IMR-90 (cell line): ENCODE data around the gene APIP. TPM values are rescaled to one million over a fixed set of nuclear protein-coding genes. Genes with fewer than 3 reads are reported as not detected.

Source experiments
- ATAC-seq: fragments of 200-7000 bp; cut with Tn5 transposase; 2 replicates; pipeline ENCODE4 v1.9.1; 2020; ENCODE audit warnings: low read depth, mild to moderate bottlenecking, moderate library complexity
- BruUV-seq: library from RNA; stranded (reverse); fragments of 400-500 nt; replicated peaks from 2 replicates; lab custom pipeline; 2021; lab: Mats Ljungman, UMichigan
- CTCF ChIA-PET: fragments of 300-600 bp; formaldehyde crosslinking; extraction: SDS; loops from one replicate; lab custom pipeline; 2021; ENCODE audit warnings: antibody characterized with exemption; lab: Yijun Ruan, JAX
- POLR2A ChIA-PET: fragments of 300-600 bp; sonication (Branson Sonifier 250); formaldehyde crosslinking; loops from one replicate; lab custom pipeline; 2022; ENCODE audit warnings: antibody characterized with exemption; ENCODE audit not compliant: unreplicated experiment; lab: Charles Lee
- DNase-seq: peaks from one replicate; pipeline ENCODE4 v3.0.0; 2013
- H2AFZ ChIP-seq: replicated peaks from 2 replicates; pipeline ENCODE3; 2013; ENCODE audit warnings: low read length, mild to moderate bottlenecking; ENCODE audit not compliant: poor library complexity
- H2AK5ac ChIP-seq: 2 replicates; pipeline ENCODE4 v1.6.1; 2013; ENCODE audit warnings: low read depth, low read length, inconsistent platforms
- H2AK9ac ChIP-seq: replicated peaks from 2 replicates; pipeline ENCODE3; 2013; ENCODE audit warnings: mild to moderate bottlenecking, low read depth, low read length, moderate library complexity; ENCODE audit not compliant: poor library complexity
- H2BK120ac ChIP-seq: 2 replicates; pipeline ENCODE4 v1.6.1; 2013; ENCODE audit warnings: low read depth, low read length, inconsistent platforms
- H2BK15ac ChIP-seq: 3 replicates; pipeline ENCODE4 v1.6.1; 2013; ENCODE audit warnings: low read depth, low read length, inconsistent platforms
- H2BK20ac ChIP-seq: 2 replicates; pipeline ENCODE4 v1.6.1; 2013; ENCODE audit warnings: low read depth, mild to moderate bottlenecking, inconsistent platforms, low read length, moderate library complexity
- H2BK5ac ChIP-seq: 2 replicates; pipeline ENCODE4 v1.6.1; 2013; ENCODE audit warnings: mild to moderate bottlenecking, low read depth, low read length, inconsistent platforms; ENCODE audit not compliant: poor library complexity, severe bottlenecking
- H3K14ac ChIP-seq: replicated peaks from 2 replicates; pipeline ENCODE4 v1.6.1; 2013; ENCODE audit warnings: low read depth, low read length, inconsistent platforms
- H3K18ac ChIP-seq: 2 replicates; pipeline ENCODE4 v1.6.1; 2013; ENCODE audit warnings: low read depth, low read length, control low read depth
- H3K23ac ChIP-seq: 2 replicates; pipeline ENCODE4 v1.6.1; 2013; ENCODE audit warnings: low read depth, low read length, inconsistent platforms
- H3K27ac ChIP-seq: 2 replicates; pipeline ENCODE4 v1.5.1; 2013; ENCODE audit warnings: mild to moderate bottlenecking, control low read depth, low read length; ENCODE audit not compliant: insufficient read depth
- H3K27me3 ChIP-seq: 2 replicates; pipeline ENCODE4 v1.6.1; 2013; ENCODE audit warnings: low read length; ENCODE audit not compliant: control insufficient read depth, insufficient read depth
- H3K36me3 ChIP-seq: 2 replicates; pipeline ENCODE4 v1.6.1; 2013; ENCODE audit warnings: low read length, mixed read lengths; ENCODE audit not compliant: control insufficient read depth, insufficient read depth
- H3K4ac ChIP-seq: 2 replicates; pipeline ENCODE4 v1.6.1; 2013; ENCODE audit warnings: low read depth, low read length, inconsistent platforms
- H3K4me1 ChIP-seq: 2 replicates; pipeline ENCODE4 v1.6.1; 2013; ENCODE audit warnings: low read length, mixed read lengths; ENCODE audit not compliant: control insufficient read depth, insufficient read depth
- H3K4me2 ChIP-seq: 2 replicates; pipeline ENCODE4 v1.6.1; 2013; ENCODE audit warnings: low read depth, mild to moderate bottlenecking, control low read depth, low read length, moderate library complexity
- H3K4me3 ChIP-seq: 2 replicates; pipeline ENCODE4 v1.5.1; 2013; ENCODE audit warnings: low read depth, mild to moderate bottlenecking, control low read depth, low read length, moderate library complexity; ENCODE audit not compliant: insufficient read depth
- H3K56ac ChIP-seq: 2 replicates; pipeline ENCODE4 v1.6.1; 2013; ENCODE audit warnings: low read length, inconsistent platforms; ENCODE audit not compliant: insufficient read depth; ENCODE audit errors: extremely low read depth
- H3K79me1 ChIP-seq, 2 experiments: 2 replicates each; pipeline ENCODE4 v1.6.1; 2013; ENCODE audit warnings: low read length in 2 of 2, inconsistent platforms in 1 of 2, low read depth in 1 of 2
- H3K9ac ChIP-seq: 2 replicates; pipeline ENCODE4 v1.6.1; 2013; ENCODE audit warnings: low read depth, low read length, control low read depth
- H3K9me1 ChIP-seq: 2 replicates; pipeline ENCODE4 v1.6.1; 2013; ENCODE audit warnings: low read length, inconsistent platforms; ENCODE audit not compliant: insufficient read depth
- H3K9me3 ChIP-seq: 2 replicates; pipeline ENCODE4 v1.6.1; 2013; ENCODE audit warnings: low read length; ENCODE audit not compliant: control insufficient read depth, insufficient read depth
- H4K20me1 ChIP-seq: 2 replicates; pipeline ENCODE4 v1.6.1; 2013; ENCODE audit warnings: low read length, inconsistent platforms; ENCODE audit not compliant: insufficient read depth
- H4K5ac ChIP-seq: 2 replicates; pipeline ENCODE4 v1.6.1; 2013; ENCODE audit warnings: mild to moderate bottlenecking, low read depth, low read length, control low read depth
- H4K8ac ChIP-seq, 2 experiments: 2 replicates each; pipeline ENCODE4 v1.6.1; 2013; ENCODE audit warnings: low read depth in 2 of 2, low read length in 2 of 2, control low read depth in 1 of 2, inconsistent platforms in 1 of 2
- H4K91ac ChIP-seq: 2 replicates; pipeline ENCODE4 v1.6.1; 2013; ENCODE audit warnings: low read depth, low read length, inconsistent platforms; ENCODE audit not compliant: insufficient read depth
- CEBPB ChIP-seq: IDR thresholded peaks from 2 replicates; pipeline ENCODE4 v1.6.1; 2012; ENCODE audit warnings: low read depth, low read length, improper control_type of control experiment
- CHD1 ChIP-seq: IDR thresholded peaks from 2 replicates; pipeline ENCODE4 v1.6.1; 2012; ENCODE audit warnings: low read depth, low read length, improper control_type of control experiment
- FOS ChIP-seq: fragments of 150-350 bp; IDR thresholded peaks from 2 replicates; pipeline ENCODE4 v1.6.1; 2016; ENCODE audit warnings: low read depth, low read length
- MXI1 ChIP-seq: IDR thresholded peaks from 2 replicates; pipeline ENCODE4 v1.6.1; 2012; ENCODE audit warnings: low read depth, mild to moderate bottlenecking, low read length, moderate library complexity, borderline replicate concordance
- NFE2L2 ChIP-seq: fragments of 150-350 bp; IDR thresholded peaks from 2 replicates; pipeline ENCODE4 v1.6.1; 2016; ENCODE audit warnings: low read depth, mild to moderate bottlenecking, low read length
- POLR2A ChIP-seq: IDR thresholded peaks from 2 replicates; pipeline ENCODE4 v1.6.1; 2012; ENCODE audit warnings: mild to moderate bottlenecking, low read depth, low read length
- RFX5 ChIP-seq: IDR thresholded peaks from 2 replicates; pipeline ENCODE4 v1.8.0; 2012; ENCODE audit warnings: low read depth, mild to moderate bottlenecking, low read length, moderate library complexity
- SMC3 ChIP-seq: fragments of 150-350 bp; IDR thresholded peaks from 2 replicates; pipeline ENCODE4 v1.6.1; 2016; ENCODE audit warnings: low read depth, mild to moderate bottlenecking, antibody characterized with exemption, low read length, moderate library complexity
- WGBS, 2 experiments: methylation state at CpG; one replicate each; pipeline versions ENCODE4 v1.1.5 to v1.1.7; 2013; ENCODE audit warnings: missing lambda C conversion rate in 2 of 2; ENCODE audit not compliant: insufficient read length in 1 of 2; ENCODE audit errors: extremely low coverage in 2 of 2; 5-methylcytosine and 5-hydroxymethylcytosine counted together
- dilution Hi-C: fragments of 300-500 bp; cut with HindIII; formaldehyde crosslinking; loops from one replicate; pipeline ENCODE4 v1.14.3; 2018; ENCODE audit warnings: low sequenced_read_pairs; ENCODE audit not compliant: unreplicated experiment
- in situ Hi-C: fragments of 300-500 bp; cut with MboI; formaldehyde crosslinking; loops from 3 replicates; pipeline ENCODE4 v1.14.3; 2019; ENCODE audit warnings: low sequenced_read_pairs, inconsistent platforms, mixed read lengths
- intact Hi-C: fragments of 100-400 bp; cut with micrococcal nuclease; formaldehyde crosslinking; loops from 2 replicates; pipeline ENCODE4 v1.10.0; 2022
- polyA plus RNA-seq, 3 experiments: library from polyadenylated mRNA; depleted of rRNA; stranded (reverse); fragments of >200 nt; gene quantifications; 2 replicates each; pipeline ENCODE4 v1.2.3, GENCODE V29; 2012; ENCODE audit warnings: low replicate concordance in 1 of 3
- total RNA-seq: library from RNA; depleted of rRNA; stranded (reverse); fragments of >200 nt; gene quantifications from 2 replicates; pipeline ENCODE4 v1.2.3, GENCODE V29; 2012
- TF ChIP-seq, protein P1 (sequence below): fragments of 150-350 bp; IDR thresholded peaks from 2 replicates; pipeline ENCODE4 v1.6.1; 2017; ENCODE audit warnings: mild to moderate bottlenecking, antibody characterized with exemption, low read length, low read depth
- TF ChIP-seq, protein P2 (sequence below): conservative IDR thresholded peaks from 2 replicates; pipeline ENCODE4 v1.5.1; 2012; ENCODE audit warnings: mild to moderate bottlenecking, low read depth, low read length, improper control_type of control experiment

Gene APIP
- total and polyA plus RNA-seq, 2 of the 4 experiments (the other 2 are of a cell fraction) = 9.9 to 16.6 TPM

DNA sequence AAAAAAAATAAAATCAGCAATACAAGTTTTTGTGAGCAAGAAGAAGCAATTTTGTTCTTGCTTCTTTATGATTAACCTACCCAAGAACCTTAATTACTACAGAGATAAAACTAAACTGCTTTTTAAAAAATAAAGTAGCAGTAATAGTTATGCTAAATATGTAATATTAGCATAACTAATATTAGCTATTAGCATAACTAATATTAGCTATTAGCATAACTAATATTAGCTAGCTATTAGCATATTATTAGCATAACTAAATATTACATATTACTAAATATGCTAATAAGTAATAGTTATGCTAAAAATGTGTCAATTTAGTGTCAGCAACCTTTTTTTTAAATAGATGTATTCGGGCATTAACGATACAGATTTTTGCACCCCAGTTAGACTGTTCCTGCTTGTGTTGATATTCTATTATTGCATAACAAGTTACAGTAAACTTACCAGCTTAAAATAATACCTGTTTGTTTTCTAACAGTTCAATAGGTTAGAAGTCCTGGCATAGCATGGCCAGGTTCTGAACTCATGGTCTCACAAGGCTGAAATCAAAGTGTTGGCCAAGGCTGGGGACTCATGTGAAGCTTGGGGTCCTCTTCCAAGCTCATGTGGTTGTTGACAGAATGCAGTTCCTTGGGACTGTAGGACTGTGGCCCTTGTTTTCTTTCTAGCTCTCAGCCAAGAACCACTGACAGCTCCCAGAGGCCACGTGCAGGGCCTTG is 48.6 kb upstream of the APIP start:
- Histone ChIP-seq H2BK15ac (no peak overlapping the region), H2BK5ac (no peak overlapping the region), H3K79me1 (peaks cover 7 to 18% of the 10 kb centered on the region in 2 experiments; a peak in 3 of 4 replicates), H3K4me2 (no peak overlapping the region), H3K18ac (no peak overlapping the region), H2AK5ac (peak overlapping the region; percentile 35; the same call in 1 of the 2 replicates), H3K4me3 (no peak overlapping the region), H4K20me1 (no peaks in the 10 kb centered on the region), H2BK120ac (no peak overlapping the region), H3K36me3 (peaks cover 20% of the 10 kb centered on the region), H2AK9ac (no peak overlapping the region), H4K8ac (no peak overlapping the region; a peak in 1 of 4 replicates), H3K9ac (no peak overlapping the region), H3K56ac (no peak overlapping the region), H3K9me1 (peaks cover 5% of the 10 kb centered on the region; the same call in 1 of the 2 replicates), H3K4me1 (no peaks in the 10 kb centered on the region), H3K9me3 (no peaks in the 10 kb centered on the region), H4K91ac (no peak overlapping the region), H4K5ac (no peak overlapping the region), H3K4ac (no peak overlapping the region; the same call in 1 of the 2 replicates), H3K23ac (peak overlapping the region; percentile 70; the same call in 1 of the 2 replicates), H3K14ac (no peak overlapping the region), H2BK20ac (no peak overlapping the region), H2AFZ (no peak overlapping the region), H3K27me3 (no peaks in the 10 kb centered on the region), H3K27ac (no peak overlapping the region)
- dilution Hi-C loops (no loop called here), in situ Hi-C loops (no loop called here), intact Hi-C loops (no loop called here)
- ChIA-PET POLR2A (no interaction called here), CTCF (interaction anchor here (0.5 to 0.8 kb wide), 2 partner anchors 31 to 1019 kb away, joined by 3 read pairs; no protein-coding TSS in a partner anchor)
- ATAC-seq (no peak), DNase-seq (no peak)
- no peak for TF ChIP-seq CHD1
- TF ChIP-seq, protein P1, sequence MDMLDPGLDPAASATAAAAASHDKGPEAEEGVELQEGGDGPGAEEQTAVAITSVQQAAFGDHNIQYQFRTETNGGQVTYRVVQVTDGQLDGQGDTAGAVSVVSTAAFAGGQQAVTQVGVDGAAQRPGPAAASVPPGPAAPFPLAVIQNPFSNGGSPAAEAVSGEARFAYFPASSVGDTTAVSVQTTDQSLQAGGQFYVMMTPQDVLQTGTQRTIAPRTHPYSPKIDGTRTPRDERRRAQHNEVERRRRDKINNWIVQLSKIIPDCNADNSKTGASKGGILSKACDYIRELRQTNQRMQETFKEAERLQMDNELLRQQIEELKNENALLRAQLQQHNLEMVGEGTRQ = no peak
- TF ChIP-seq MXI1 = no peak
- TF ChIP-seq, protein P2, sequence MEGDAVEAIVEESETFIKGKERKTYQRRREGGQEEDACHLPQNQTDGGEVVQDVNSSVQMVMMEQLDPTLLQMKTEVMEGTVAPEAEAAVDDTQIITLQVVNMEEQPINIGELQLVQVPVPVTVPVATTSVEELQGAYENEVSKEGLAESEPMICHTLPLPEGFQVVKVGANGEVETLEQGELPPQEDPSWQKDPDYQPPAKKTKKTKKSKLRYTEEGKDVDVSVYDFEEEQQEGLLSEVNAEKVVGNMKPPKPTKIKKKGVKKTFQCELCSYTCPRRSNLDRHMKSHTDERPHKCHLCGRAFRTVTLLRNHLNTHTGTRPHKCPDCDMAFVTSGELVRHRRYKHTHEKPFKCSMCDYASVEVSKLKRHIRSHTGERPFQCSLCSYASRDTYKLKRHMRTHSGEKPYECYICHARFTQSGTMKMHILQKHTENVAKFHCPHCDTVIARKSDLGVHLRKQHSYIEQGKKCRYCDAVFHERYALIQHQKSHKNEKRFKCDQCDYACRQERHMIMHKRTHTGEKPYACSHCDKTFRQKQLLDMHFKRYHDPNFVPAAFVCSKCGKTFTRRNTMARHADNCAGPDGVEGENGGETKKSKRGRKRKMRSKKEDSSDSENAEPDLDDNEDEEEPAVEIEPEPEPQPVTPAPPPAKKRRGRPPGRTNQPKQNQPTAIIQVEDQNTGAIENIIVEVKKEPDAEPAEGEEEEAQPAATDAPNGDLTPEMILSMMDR = no peak
- TF ChIP-seq CEBPB = no peak
- no peak for TF ChIP-seq NFE2L2
- no peak for TF ChIP-seq POLR2A
- TF ChIP-seq FOS = no peak
- no peak for TF ChIP-seq RFX5
- no peak for TF ChIP-seq SMC3
- BruUV-seq = no TSS peak
- 80% methylated on average over 1 of the region's 3 CpGs; no CpG with 5 or more reads in 1 of the 2 experiments for WGBS, 2 experiments
